HepG2 (cell line): ENCODE data around the gene NCOA3. TPM values are rescaled to one million over a fixed set of nuclear protein-coding genes. Genes with fewer than 3 reads are reported as not detected.
A peak's percentile ranks its signal among the peaks of the same experiment; 100 is the strongest.

Experiments
- ARID2 ChIP-seq: sonication (generic); formaldehyde crosslinking; IDR thresholded peaks from 2 replicates; pipeline ENCODE4 v1.8.1; 2022; ENCODE audit warnings: mild to moderate bottlenecking, missing genetic modification reagents, borderline replicate concordance
- CBX2 ChIP-seq, 2 experiments: fragments of 200-600 bp in 1 of 2; sonication (generic); formaldehyde crosslinking in 1 of 2; IDR thresholded peaks; 2 replicates each; pipeline versions ENCODE4 v1.7.0 to v1.8.1; 2018 to 2022; ENCODE audit warnings: low read depth in 2 of 2, low read length in 1 of 2, mild to moderate bottlenecking in 1 of 2, missing genetic modification reagents in 1 of 2
- CREM ChIP-seq, 2 experiments: sonication (generic) in 1 of 2; formaldehyde crosslinking in 1 of 2; IDR thresholded peaks; 2 replicates each; pipeline versions ENCODE4 v1.4.0 to v1.6.1; 2016 to 2020; ENCODE audit warnings: antibody characterized with exemption in 1 of 2, mild to moderate bottlenecking in 1 of 2, missing genetic modification reagents in 1 of 2
- HNF4G ChIP-seq, 2 experiments: sonication (generic) in 1 of 2; formaldehyde crosslinking in 1 of 2; IDR thresholded peaks; 2 replicates each; pipeline versions ENCODE4 v1.4.0 to v1.6.1; 2011 to 2020; ENCODE audit warnings: borderline replicate concordance in 2 of 2, low read depth in 2 of 2, mild to moderate bottlenecking in 2 of 2, low read length in 1 of 2, missing genetic modification reagents in 1 of 2, moderate library complexity in 1 of 2
- MBD4 ChIP-seq: IDR thresholded peaks from 2 replicates; pipeline ENCODE4 v1.6.1; 2012; ENCODE audit warnings: low read length, inconsistent platforms, borderline replicate concordance
- PAXIP1 ChIP-seq: sonication (generic); formaldehyde crosslinking; conservative IDR thresholded peaks from 2 replicates; pipeline ENCODE4 v1.4.0; 2020; ENCODE audit warnings: mild to moderate bottlenecking, missing genetic modification reagents, moderate library complexity
- SIX1 ChIP-seq: sonication (generic); formaldehyde crosslinking; IDR thresholded peaks from 2 replicates; pipeline ENCODE4 v1.4.0; 2020; ENCODE audit warnings: missing genetic modification reagents, borderline replicate concordance
- SNAPC2 ChIP-seq: sonication (generic); formaldehyde crosslinking; IDR thresholded peaks from 2 replicates; pipeline ENCODE4 v1.8.1; 2022; ENCODE audit warnings: mild to moderate bottlenecking, missing genetic modification reagents
- SOX6 ChIP-seq, 2 experiments: fragments of 450-650 bp in 1 of 2; sonication (generic) in 1 of 2; formaldehyde crosslinking in 1 of 2; IDR thresholded peaks; 2 replicates each; pipeline versions ENCODE4 v1.4.0 to v1.6.1; 2017 to 2020; ENCODE audit warnings: antibody characterized with exemption in 1 of 2, mild to moderate bottlenecking in 1 of 2, missing genetic modification reagents in 1 of 2
- ZBTB8A ChIP-seq: sonication (generic); formaldehyde crosslinking; IDR thresholded peaks from 2 replicates; pipeline ENCODE4 v1.4.0; 2020; ENCODE audit warnings: mild to moderate bottlenecking, low read depth, missing genetic modification reagents, borderline replicate concordance
- ZNF317 ChIP-seq: sonication (generic); formaldehyde crosslinking; IDR thresholded peaks from 2 replicates; pipeline ENCODE4 v1.5.0; 2020; ENCODE audit warnings: mild to moderate bottlenecking, missing genetic modification reagents
- ZNF772 ChIP-seq: sonication (generic); formaldehyde crosslinking; IDR thresholded peaks from 2 replicates; pipeline ENCODE4 v1.5.0; 2020; ENCODE audit warnings: mild to moderate bottlenecking, missing genetic modification reagents
- polyA plus RNA-seq, 8 experiments: library from polyadenylated mRNA; depleted of rRNA in 3 of 8; stranded (reverse) in 7 of 8; unstranded in 1 of 8; fragments of >200 nt; fragmentation: Illumina TruSeq in 4 of 8; extraction: Trizol in 4 of 8; gene quantifications; 2 replicates each; pipeline versions ENCODE4 v1.2.1 to v1.2.3, GENCODE V29; 2011 to 2016; ENCODE audit warnings: low read depth in 4 of 8, missing spikeins in 1 of 8, mixed read lengths in 1 of 8; ENCODE audit not compliant: insufficient read depth in 1 of 8
- total RNA-seq, 5 experiments: library from RNA; depleted of rRNA; stranded (reverse); fragments of >200 nt; fragmentation: Illumina TruSeq; extraction: Trizol; gene quantifications; 2 replicates each; pipeline ENCODE4 v1.2.3, GENCODE V29; 2016; ENCODE audit warnings: low read depth in 1 of 5
- TF ChIP-seq, protein P1 (sequence below): sonication (generic); formaldehyde crosslinking; IDR thresholded peaks from 2 replicates; pipeline ENCODE4 v1.4.0; 2020; ENCODE audit warnings: missing genetic modification reagents
- TF ChIP-seq, protein P2 (sequence below): sonication (generic); formaldehyde crosslinking; IDR thresholded peaks from 2 replicates; pipeline ENCODE4 v1.8.0; 2022; ENCODE audit warnings: missing genetic modification reagents, mild to moderate bottlenecking, inconsistent platforms, borderline replicate concordance

The NCOA3 gene
- total and polyA plus RNA-seq, 2 of the 13 experiments (the other 11 are each of a cell fraction or from before 2014, with no cell fraction given): 35.0 to 56.8 TPM

DNA sequence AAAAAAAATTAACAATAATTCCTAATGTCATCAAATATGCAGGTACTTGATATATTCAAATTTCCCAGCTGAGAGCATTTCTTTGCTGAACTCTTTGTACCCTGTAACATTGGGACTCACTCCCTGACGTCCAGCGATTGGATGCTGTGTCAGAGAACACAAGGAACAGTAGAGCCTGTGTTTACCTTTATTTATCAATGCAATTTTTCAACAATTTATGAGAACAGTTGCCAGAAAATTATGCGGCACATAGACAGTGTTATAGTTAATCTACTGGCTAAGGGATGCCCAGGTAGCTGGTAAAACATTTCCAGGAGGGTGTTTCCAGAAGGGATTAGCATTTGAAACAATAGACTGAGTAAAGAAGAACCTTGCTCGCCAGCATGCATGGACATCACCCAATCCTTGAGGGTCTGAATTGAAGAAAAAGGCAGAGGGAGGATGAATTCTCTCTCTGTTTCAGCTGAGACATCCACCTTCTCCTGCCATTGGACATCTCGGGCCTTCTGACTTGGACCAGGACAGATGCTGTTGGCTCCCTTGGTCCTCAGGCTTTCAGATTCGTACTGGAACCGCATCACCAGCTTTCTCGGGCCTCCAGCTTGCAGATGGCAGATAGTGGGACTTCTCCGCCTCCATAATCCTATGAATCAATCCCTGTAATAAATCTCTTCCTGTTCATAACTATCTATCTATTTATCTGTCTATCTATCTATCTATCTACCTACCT is 42.2 kb upstream of the NCOA3 start (continued):
- TF ChIP-seq PAXIP1 (CRISPR knock-in tag) (peak; percentile 68), CBX2 (IDR thresholded peaks at IDR 0.05; ENCODE audit: low read depth, low read length) (no peak), CBX2 (CRISPR knock-in tag; IDR thresholded peaks at IDR 0.05; ENCODE audit: low read depth) (no peak), ZBTB8A (CRISPR knock-in tag) (no peak), ARID2 (no peak), CREM (IDR thresholded peaks at IDR 0.05) (peak; percentile 38; the same call in 1 of the 2 replicates), CREM (CRISPR knock-in tag; IDR thresholded peaks at IDR 0.05) (no peak), ZNF772 (no peak), MBD4 (no peak), HNF4G (IDR thresholded peaks at IDR 0.05; ENCODE audit: borderline replicate concordance, low read depth, low read length) (0 out of 2 replicates have a peak, but pooled peaks have one; percentile 29), HNF4G (CRISPR knock-in tag; IDR thresholded peaks at IDR 0.05; ENCODE audit: borderline replicate concordance, low read depth) (no peak), SOX6 (IDR thresholded peaks at IDR 0.05) (no peak), SOX6 (CRISPR knock-in tag; IDR thresholded peaks at IDR 0.05) (peak; percentile 89), SNAPC2 (CRISPR knock-in tag) (no peak), SIX1 (CRISPR knock-in tag) (peak; percentile 54; the same call in 1 of the 2 replicates), ZNF317 (CRISPR knock-in tag) (0 out of 2 replicates have a peak, but pooled peaks have one; percentile 46)
- TF ChIP-seq, protein P1, sequence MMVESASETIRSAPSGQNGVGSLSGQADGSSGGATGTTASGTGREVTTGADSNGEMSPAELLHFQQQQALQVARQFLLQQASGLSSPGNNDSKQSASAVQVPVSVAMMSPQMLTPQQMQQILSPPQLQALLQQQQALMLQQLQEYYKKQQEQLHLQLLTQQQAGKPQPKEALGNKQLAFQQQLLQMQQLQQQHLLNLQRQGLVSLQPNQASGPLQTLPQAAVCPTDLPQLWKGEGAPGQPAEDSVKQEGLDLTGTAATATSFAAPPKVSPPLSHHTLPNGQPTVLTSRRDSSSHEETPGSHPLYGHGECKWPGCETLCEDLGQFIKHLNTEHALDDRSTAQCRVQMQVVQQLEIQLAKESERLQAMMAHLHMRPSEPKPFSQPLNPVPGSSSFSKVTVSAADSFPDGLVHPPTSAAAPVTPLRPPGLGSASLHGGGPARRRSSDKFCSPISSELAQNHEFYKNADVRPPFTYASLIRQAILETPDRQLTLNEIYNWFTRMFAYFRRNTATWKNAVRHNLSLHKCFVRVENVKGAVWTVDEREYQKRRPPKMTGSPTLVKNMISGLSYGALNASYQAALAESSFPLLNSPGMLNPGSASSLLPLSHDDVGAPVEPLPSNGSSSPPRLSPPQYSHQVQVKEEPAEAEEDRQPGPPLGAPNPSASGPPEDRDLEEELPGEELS: 0 out of 2 replicates have a peak, but pooled peaks have one; percentile 17
- TF ChIP-seq, protein P2, sequence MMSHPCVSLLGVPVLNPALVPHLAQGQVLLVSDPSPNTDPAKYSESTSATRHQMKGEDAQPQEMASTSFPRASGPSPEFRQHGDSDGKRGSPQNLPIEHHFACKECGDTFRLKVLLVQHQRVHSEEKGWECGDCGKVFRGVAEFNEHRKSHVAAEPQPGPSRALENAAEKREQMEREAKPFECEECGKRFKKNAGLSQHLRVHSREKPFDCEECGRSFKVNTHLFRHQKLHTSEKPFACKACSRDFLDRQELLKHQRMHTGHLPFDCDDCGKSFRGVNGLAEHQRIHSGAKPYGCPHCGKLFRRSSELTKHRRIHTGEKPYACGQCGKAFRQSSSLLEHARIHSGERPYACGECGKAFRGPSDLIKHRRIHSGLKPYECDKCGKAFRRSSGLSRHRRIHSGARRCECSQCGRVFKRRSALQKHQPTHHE (CRISPR knock-in tag): no peak
